ENCODE results near the gene ARPIN.

DNA sequence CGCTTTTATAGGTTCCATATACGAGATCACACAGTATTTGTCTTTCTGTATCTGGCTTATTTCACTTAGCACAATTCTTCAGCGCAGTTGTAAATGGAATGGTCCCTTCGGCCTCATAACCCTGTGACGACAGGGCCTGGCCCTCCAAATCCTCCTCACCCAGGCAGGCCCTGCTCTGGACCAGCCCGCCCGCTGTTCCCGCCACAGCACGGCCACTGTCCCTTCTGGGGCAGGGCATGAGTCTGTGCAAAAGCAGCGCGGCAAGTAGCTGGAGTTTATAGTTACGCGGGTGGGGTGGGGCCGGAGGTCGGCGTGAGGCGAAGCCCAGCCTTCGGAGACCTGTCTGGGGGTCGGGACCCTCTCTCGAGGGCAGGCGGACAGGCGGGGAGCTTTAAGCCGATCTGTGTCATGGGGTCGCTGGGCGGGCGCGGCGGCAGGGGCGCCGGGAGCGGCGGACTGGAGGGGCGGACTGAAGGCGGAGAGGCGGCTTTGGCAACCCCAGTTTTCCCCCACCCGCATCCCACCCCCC lies 543 bp downstream of the ARPIN start:
- TF ChIP-seq, protein P1, sequence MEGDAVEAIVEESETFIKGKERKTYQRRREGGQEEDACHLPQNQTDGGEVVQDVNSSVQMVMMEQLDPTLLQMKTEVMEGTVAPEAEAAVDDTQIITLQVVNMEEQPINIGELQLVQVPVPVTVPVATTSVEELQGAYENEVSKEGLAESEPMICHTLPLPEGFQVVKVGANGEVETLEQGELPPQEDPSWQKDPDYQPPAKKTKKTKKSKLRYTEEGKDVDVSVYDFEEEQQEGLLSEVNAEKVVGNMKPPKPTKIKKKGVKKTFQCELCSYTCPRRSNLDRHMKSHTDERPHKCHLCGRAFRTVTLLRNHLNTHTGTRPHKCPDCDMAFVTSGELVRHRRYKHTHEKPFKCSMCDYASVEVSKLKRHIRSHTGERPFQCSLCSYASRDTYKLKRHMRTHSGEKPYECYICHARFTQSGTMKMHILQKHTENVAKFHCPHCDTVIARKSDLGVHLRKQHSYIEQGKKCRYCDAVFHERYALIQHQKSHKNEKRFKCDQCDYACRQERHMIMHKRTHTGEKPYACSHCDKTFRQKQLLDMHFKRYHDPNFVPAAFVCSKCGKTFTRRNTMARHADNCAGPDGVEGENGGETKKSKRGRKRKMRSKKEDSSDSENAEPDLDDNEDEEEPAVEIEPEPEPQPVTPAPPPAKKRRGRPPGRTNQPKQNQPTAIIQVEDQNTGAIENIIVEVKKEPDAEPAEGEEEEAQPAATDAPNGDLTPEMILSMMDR (conservative IDR thresholded peaks at IDR 0.05; ENCODE audit: low read length), result no peak
- TF ChIP-seq EZH2phosphoT487 (IDR thresholded peaks at IDR 0.05; ENCODE audit: borderline replicate concordance, low read depth, low read length), result no peak

All from OCI-LY7 (cell line).